GM19438 (cell line): ENCODE measurements around the gene ADAMTS2.
"Not testable (repeated sequence)": the region's sequence is repeated elsewhere in the genome, so short reads cannot be mapped to it uniquely, and the experiment has no call there.

Experiments used
- ATAC-seq: cut with Tn5 transposase; IDR thresholded peaks from one replicate; pipeline ENCODE4 v1.9.1; 2021; ENCODE audit warnings: low read depth; ENCODE audit not compliant: unreplicated experiment

ADAMTS2 gene

GRCh38 chr5:179222246-179223017, 122.8 kb downstream of the ADAMTS2 start:
- ATAC-seq = no peak

- no peak for ATAC-seq
These were observed 123.4 kb downstream of the ADAMTS2 start for GRCh38 chr5:179221877-179222220.

GRCh38 chr5:179221196-179221876, 123.9 kb downstream of the ADAMTS2 start:
- no peak for ATAC-seq

- no peak for ATAC-seq
These were observed 124.5 kb downstream of the ADAMTS2 start for GRCh38 chr5:179220716-179221115.

GRCh38 chr5:179219661-179220620, 125.3 kb downstream of the ADAMTS2 start:
- ATAC-seq = no peak

- ATAC-seq = no peak
These were observed 126.3 kb downstream of the ADAMTS2 start for GRCh38 chr5:179218943-179219330.

GRCh38 chr5:179217956-179218942, 127.0 kb downstream of the ADAMTS2 start:
- ATAC-seq = no peak

GRCh38 chr5:179217356-179217755, 127.9 kb downstream of the ADAMTS2 start:
- ATAC-seq = no peak

- ATAC-seq = not testable (repeated sequence)
These were observed 128.9 kb downstream of the ADAMTS2 start for GRCh38 chr5:179216381-179216780.

- ATAC-seq = no peak
These were observed 129.7 kb downstream of the ADAMTS2 start for GRCh38 chr5:179215576-179215975.

- no peak for ATAC-seq
These were observed 130.6 kb downstream of the ADAMTS2 start for GRCh38 chr5:179214678-179215077.

GRCh38 chr5:179212870-179213269, 132.4 kb downstream of the ADAMTS2 start:
- ATAC-seq = no peak

GRCh38 chr5:179211631-179212030, 133.6 kb downstream of the ADAMTS2 start:
- ATAC-seq = no peak

- ATAC-seq = no peak
These were observed 134.2 kb downstream of the ADAMTS2 start for GRCh38 chr5:179211068-179211467.

- ATAC-seq = no peak
These were observed 134.8 kb downstream of the ADAMTS2 start for GRCh38 chr5:179210478-179210877.

- ATAC-seq = no peak
These were observed 135.7 kb downstream of the ADAMTS2 start for GRCh38 chr5:179209359-179210150.

GRCh38 chr5:179208706-179209358, 136.4 kb downstream of the ADAMTS2 start:
- no peak for ATAC-seq

- ATAC-seq = no peak
These were observed 137.1 kb downstream of the ADAMTS2 start for GRCh38 chr5:179207920-179208705.
